Neural cell (in vitro differentiated cells): Measurements from ENCODE around the gene MXD1. TPM values are rescaled to one million over a fixed set of nuclear protein-coding genes. Genes with fewer than 3 reads are reported as not detected.

Source experiments
- H2AFZ ChIP-seq: fragments of 200-600, 300-800 bp; sonication (generic), shearing (Covaris generic); 2 replicates; pipeline ENCODE4 v1.6.0; 2014; ENCODE audit warnings: low read depth, mild to moderate bottlenecking, antibody characterized with exemption, low read length, moderate library complexity
- H3F3A ChIP-seq: fragments of 200-600 bp; shearing (Covaris generic); 2 replicates; pipeline ENCODE4 v1.6.1; 2016; ENCODE audit warnings: mild to moderate bottlenecking, moderate library complexity, mixed read lengths, antibody characterized with exemption, low read length; ENCODE audit not compliant: insufficient read depth, poor library complexity, severe bottlenecking
- H3K27ac ChIP-seq: fragments of 200-600, 300-800 bp; sonication (generic), shearing (Covaris generic); 2 replicates; pipeline ENCODE4 v1.5.1; 2014; ENCODE audit warnings: mild to moderate bottlenecking, low read length, moderate library complexity
- H3K27me3 ChIP-seq: fragments of 300-800, 200-600 bp; sonication (generic), shearing (Covaris generic); 2 replicates; pipeline ENCODE4 v1.6.0; 2014; ENCODE audit warnings: mild to moderate bottlenecking, low read depth, low read length, moderate library complexity; ENCODE audit not compliant: insufficient read depth
- H3K36me3 ChIP-seq: fragments of 300-800, 200-600 bp; sonication (generic), shearing (Covaris generic); 2 replicates; pipeline ENCODE4 v1.5.1; 2014; ENCODE audit warnings: mild to moderate bottlenecking, antibody characterized with exemption, low read length, moderate library complexity; ENCODE audit not compliant: insufficient read depth
- H3K4me2 ChIP-seq: fragments of 300-800, 200-600 bp; sonication (generic), shearing (Covaris generic); 2 replicates; pipeline ENCODE4 v1.6.0; 2014; ENCODE audit warnings: mild to moderate bottlenecking, low read length
- H3K4me3 ChIP-seq: fragments of 300-800, 200-600 bp; sonication (generic), shearing (Covaris generic); 2 replicates; pipeline ENCODE4 v1.5.1; 2014; ENCODE audit warnings: mild to moderate bottlenecking, low read length, moderate library complexity
- H3K79me2 ChIP-seq: fragments of 200-600 bp; shearing (Covaris generic); replicated peaks from 2 replicates; pipeline ENCODE4 v1.6.0; 2014; ENCODE audit warnings: mild to moderate bottlenecking, low read length, moderate library complexity; ENCODE audit not compliant: insufficient read depth
- H3K9ac ChIP-seq: fragments of 300-800, 200-600 bp; sonication (generic), shearing (Covaris generic); 2 replicates; pipeline ENCODE4 v1.6.1; 2016; ENCODE audit warnings: mild to moderate bottlenecking, low read length, mixed read lengths
- H3K9me2 ChIP-seq: fragments of 200-600 bp; shearing (Covaris generic); 2 replicates; pipeline ENCODE4 v1.6.1; 2016; ENCODE audit warnings: mild to moderate bottlenecking, low read length, mixed read lengths; ENCODE audit not compliant: insufficient read depth
- H3K9me3 ChIP-seq: fragments of 200-600, 300-800 bp; sonication (generic), shearing (Covaris generic); 2 replicates; pipeline ENCODE4 v1.6.1; 2016; ENCODE audit warnings: mild to moderate bottlenecking, mixed run types, low read length, moderate library complexity, mixed read lengths
- H4K20me1 ChIP-seq: fragments of 200-600 bp; shearing (Covaris generic); 2 replicates; pipeline ENCODE4 v1.6.1; 2016; ENCODE audit warnings: mild to moderate bottlenecking, mixed run types; ENCODE audit not compliant: insufficient read depth
- CTCF ChIP-seq: fragments of 450-650 bp; IDR thresholded peaks from 2 replicates; pipeline ENCODE4 v1.5.1; 2014; ENCODE audit warnings: antibody characterized with exemption, mild to moderate bottlenecking, moderate library complexity; ENCODE audit not compliant: poor library complexity, severe bottlenecking
- EP300 ChIP-seq: fragments of 450-650 bp; conservative IDR thresholded peaks from 2 replicates; pipeline ENCODE4 v1.6.1; 2014; ENCODE audit warnings: antibody characterized with exemption, mild to moderate bottlenecking, moderate library complexity; ENCODE audit not compliant: poor library complexity, severe bottlenecking
- EZH2 ChIP-seq: fragments of 200-600, 300-800 bp; shearing (Covaris generic), sonication (generic); IDR thresholded peaks from 2 replicates; pipeline ENCODE4 v1.6.1; 2014; ENCODE audit warnings: antibody characterized with exemption, low read length, borderline replicate concordance, mild to moderate bottlenecking; ENCODE audit not compliant: insufficient read depth, poor library complexity, severe bottlenecking
- MXI1 ChIP-seq: fragments of 450-650 bp; conservative IDR thresholded peaks from 2 replicates; pipeline ENCODE4 v1.6.1; 2014; ENCODE audit warnings: antibody characterized with exemption, mild to moderate bottlenecking; ENCODE audit not compliant: poor library complexity, severe bottlenecking
- POLR2AphosphoS5 ChIP-seq: IDR thresholded peaks from 2 replicates; pipeline ENCODE4 v1.6.1; 2012
- RAD21 ChIP-seq: fragments of 450-650 bp; conservative IDR thresholded peaks from 2 replicates; pipeline ENCODE4 v1.6.1; 2014; ENCODE audit warnings: antibody characterized with exemption, mild to moderate bottlenecking, moderate library complexity
- REST ChIP-seq: IDR thresholded peaks from 2 replicates; pipeline ENCODE4 v1.6.1; 2012; ENCODE audit warnings: borderline replicate concordance
- SMC3 ChIP-seq: fragments of 450-650 bp; conservative IDR thresholded peaks from 2 replicates; pipeline ENCODE4 v1.6.1; 2014; ENCODE audit warnings: antibody characterized with exemption, mild to moderate bottlenecking, moderate library complexity; ENCODE audit not compliant: poor library complexity
- TAF1 ChIP-seq: IDR thresholded peaks from 2 replicates; pipeline ENCODE4 v1.6.1; 2012; ENCODE audit warnings: low read depth
- polyA plus RNA-seq: library from polyadenylated mRNA; depleted of rRNA; stranded (reverse); fragments of >200 nt; gene quantifications from 2 replicates; pipeline ENCODE4 v1.2.3, GENCODE V29; 2014

The MXD1 gene
- polyA plus RNA-seq, 1 donor from 2014 or later = 16.4 TPM

GRCh38 chr2:69958480-69958879 lies 43.6 kb downstream of the MXD1 start:
- Histone ChIP-seq H3F3A (no peaks in the 10 kb centered on the region), H4K20me1 (no peaks in the 10 kb centered on the region), H3K9me2 (no peaks in the 10 kb centered on the region), H2AFZ (no peak overlapping the region), H3K4me3 (no peak overlapping the region), H3K79me2 (no peaks in the 10 kb centered on the region), H3K4me2 (no peak overlapping the region), H3K27me3 (no peaks in the 10 kb centered on the region), H3K27ac (no peak overlapping the region), H3K36me3 (no peaks in the 10 kb centered on the region), H3K9me3 (no peaks in the 10 kb centered on the region), H3K9ac (no peak overlapping the region)
- no peak for TF ChIP-seq CTCF
- TF ChIP-seq SMC3 = no peak
- no peak for TF ChIP-seq MXI1
- TF ChIP-seq RAD21 = no peak
- TF ChIP-seq REST = no peak
- TF ChIP-seq EZH2 = no peak
- no peak for TF ChIP-seq TAF1
- TF ChIP-seq EP300 = no peak
- TF ChIP-seq POLR2AphosphoS5 = no peak

- H2AFZ ChIP-seq = no peak overlapping the region
- H3K27ac ChIP-seq = no peak overlapping the region
- no peak overlapping the region for H3K9ac ChIP-seq
- no peaks in the 10 kb centered on the region for H4K20me1 ChIP-seq
- H3K9me3 ChIP-seq = no peaks in the 10 kb centered on the region
- H3K4me3 ChIP-seq = no peak overlapping the region
- H3K27me3 ChIP-seq = no peaks in the 10 kb centered on the region
- no peak for TF ChIP-seq SMC3
- TF ChIP-seq EZH2 = no peak
- no peak for TF ChIP-seq MXI1
- TF ChIP-seq CTCF = no peak
- no peak for TF ChIP-seq RAD21
- no peak for TF ChIP-seq TAF1
- TF ChIP-seq EP300 = no peak
- no peak for TF ChIP-seq REST
- no peak for TF ChIP-seq POLR2AphosphoS5
- H3F3A ChIP-seq = no peaks in the 10 kb centered on the region
- no peaks in the 10 kb centered on the region for H3K36me3 ChIP-seq
- no peaks in the 10 kb centered on the region for H3K9me2 ChIP-seq
- H3K79me2 ChIP-seq = no peaks in the 10 kb centered on the region
- no peak overlapping the region for H3K4me2 ChIP-seq
These were observed 44.5 kb downstream of the MXD1 start for GRCh38 chr2:69959425-69959824.
